Measurements from ENCODE around the gene KCTD20. TPM values are rescaled to one million over a fixed set of nuclear protein-coding genes. Genes with fewer than 3 reads are reported as not detected.

KCTD20 gene
- total and polyA plus RNA-seq, 2 experiments from 2014 or later, result 7.4 to 25.0 TPM

- peaks cover 56% of the 10 kb centered on the region for H3K79me2 ChIP-seq (replicated peaks; ENCODE audit: insufficient read depth)
These were observed 27.1 kb downstream of the KCTD20 start for GRCh38 chr6:36469946-36470345.

More at GRCh38 chr6:36469946-36470345, 27.1 kb downstream of the KCTD20 start:
- H3K27me3 Mint-ChIP-seq (ENCODE audit: insufficient read depth, low read depth, poor library complexity), result no peaks in the 10 kb centered on the region
- no peak overlapping the region for H3K4me3 ChIP-seq
- no peak overlapping the region for H3K27ac Mint-ChIP-seq
- no peaks in the 10 kb centered on the region; the same call in 2 of the 3 replicates for H3K9me3 Mint-ChIP-seq
- H3F3A ChIP-seq (replicated peaks; ENCODE audit: low read depth), result no peaks in the 10 kb centered on the region
- H2AFZ ChIP-seq, result no peak overlapping the region
- H4K20me1 ChIP-seq (replicated peaks; ENCODE audit: insufficient read depth), result peaks cover 4% of the 10 kb centered on the region; the same call in 1 of the 2 replicates
- peaks cover 21% of the 10 kb centered on the region; the same call in 2 of the 3 replicates for H3K36me3 Mint-ChIP-seq (ENCODE audit: low read depth)
- no peaks in the 10 kb centered on the region for H3K4me1 ChIP-seq (ENCODE audit: insufficient read depth)
- H3K36me3 ChIP-seq (ENCODE audit: insufficient read depth), result no peaks in the 10 kb centered on the region
- peak overlapping the region; percentile 72; the same call in 1 of the 2 replicates for H3K27ac ChIP-seq (ENCODE audit: low read depth)
- H3K4me2 ChIP-seq, result no peak overlapping the region
- no peaks in the 10 kb centered on the region; the same call in 2 of the 3 replicates for H3K4me1 Mint-ChIP-seq
- no peak for TF ChIP-seq NANOG (IDR thresholded peaks at IDR 0.05; ENCODE audit: borderline replicate concordance)
- TF ChIP-seq ZNF331 (CRISPR knock-in tag; IDR thresholded peaks at IDR 0.05; ENCODE audit: low read depth), result no peak
- TF ChIP-seq REST (IDR thresholded peaks at IDR 0.05; ENCODE audit: unreplicated experiment), result no peak
- TF ChIP-seq JUNB (IDR thresholded peaks at IDR 0.05; ENCODE audit: unreplicated experiment), result no peak
- no peak for TF ChIP-seq ZNF114 (CRISPR knock-in tag; IDR thresholded peaks at IDR 0.05)
- no peak for TF ChIP-seq EZH2phosphoT487 (IDR thresholded peaks at IDR 0.05; ENCODE audit: unreplicated experiment)
- TF ChIP-seq ETS1 (IDR thresholded peaks at IDR 0.05), result no peak
- no peak for TF ChIP-seq CTCF (conservative IDR thresholded peaks at IDR 0.05; ENCODE audit: low read depth in 2 of 2)
- no peak for TF ChIP-seq ZNF462 (CRISPR knock-in tag; IDR thresholded peaks at IDR 0.05)
- TF ChIP-seq STAT1 (IDR thresholded peaks at IDR 0.05; ENCODE audit: unreplicated experiment), result no peak
- TF ChIP-seq CREB1 (CRISPR knock-in tag; IDR thresholded peaks at IDR 0.05; ENCODE audit: low read depth), result no peak
- DNase-seq (ENCODE audit: low spot score), result no peak
- no peak for ATAC-seq
- H3K9me2 ChIP-seq (ENCODE audit: insufficient read depth), result no peaks in the 10 kb centered on the region
- no peak overlapping the region for H3K4me3 Mint-ChIP-seq
- no peaks in the 10 kb centered on the region for H3K27me3 ChIP-seq (ENCODE audit: insufficient read depth)
